Colonic mucosa (tissue), 4 donors: ENCODE measurements around the gene CMTM5. TPM values are rescaled to one million over a fixed set of nuclear protein-coding genes. Genes with fewer than 3 reads are reported as not detected.
"Not testable (repeated sequence)": the region's sequence is repeated elsewhere in the genome, so short reads cannot be mapped to it uniquely, and the experiment has no call there.

Source experiments
- DNase-seq: peaks from one replicate; pipeline ENCODE4 v3.0.0-alpha.2; 2020
- H3K27ac ChIP-seq: fragments of 200-600 bp; one replicate; pipeline ENCODE4 v1.8.0; 2021
- H3K27me3 ChIP-seq: fragments of 200-600 bp; one replicate; pipeline ENCODE4 v1.8.0; 2021
- H3K36me3 ChIP-seq: fragments of 200-600 bp; one replicate; pipeline ENCODE4 v1.8.0; 2021
- H3K4me1 ChIP-seq: fragments of 200-600 bp; one replicate; pipeline ENCODE4 v1.8.0; 2021; ENCODE audit warnings: mild to moderate bottlenecking
- H3K4me3 ChIP-seq: fragments of 200-600 bp; one replicate; pipeline ENCODE4 v1.8.0; 2021
- H3K9ac ChIP-seq, 2 donors: one replicate each; pipeline ENCODE4 v1.7.0; 2013; ENCODE audit warnings: control low read depth in 2 of 2, low read depth in 2 of 2, low read length in 2 of 2
- H3K9me3 ChIP-seq: fragments of 200-600 bp; one replicate; pipeline ENCODE4 v1.8.0; 2021
- CTCF ChIP-seq: fragments of 200-600 bp; IDR thresholded peaks from one replicate; pipeline ENCODE4 v1.8.0; 2022; ENCODE audit warnings: antibody characterized with exemption, mild to moderate bottlenecking
- intact Hi-C: fragments of 100-400 bp; cut with DNase I; formaldehyde crosslinking; loops from one replicate; pipeline ENCODE4 v1.14.1; 2022
- total RNA-seq, 2 donors: library from RNA; stranded (reverse); fragmentation: NEBNext Ultra II Directional in 1 of 2; extraction: Animal tissue kit (Norgen Biotek cat#: 25700) in 1 of 2; gene quantifications; one replicate each; pipeline ENCODE4 v1.2.1, GENCODE V29; 2021
- donor health status: healthy.
- donor health status: DM: no; HTN: no; CAD: no.
- donor health status: DM: no; HTN: no; CAD: no.

Gene CMTM5
- total RNA-seq, 2 donors from 2014 or later: 0.40 to 0.66 TPM

GRCh38 chr14:23385244-23385641 lies 8.4 kb downstream of the CMTM5 start:
- Histone ChIP-seq H3K4me1 (no peaks in the 10 kb centered on the region), H3K27me3 (no peaks in the 10 kb centered on the region), H3K9ac (no peak overlapping the region), H3K9me3 (no peaks in the 10 kb centered on the region), H3K36me3 (no peaks in the 10 kb centered on the region), H3K27ac (no peak overlapping the region), H3K4me3 (no peak overlapping the region)
- DNase-seq: no peak
- intact Hi-C loops: no loop called here
- TF ChIP-seq CTCF: no peak

GRCh38 chr14:23385642-23386265 lies 8.9 kb downstream of the CMTM5 start:
- no peak overlapping the region for H3K27ac ChIP-seq
- no peak overlapping the region for H3K9ac ChIP-seq
- no peaks in the 10 kb centered on the region for H3K4me1 ChIP-seq
- no peak for TF ChIP-seq CTCF
- no peaks in the 10 kb centered on the region for H3K9me3 ChIP-seq
- H3K36me3 ChIP-seq: no peaks in the 10 kb centered on the region
- no peaks in the 10 kb centered on the region for H3K27me3 ChIP-seq
- intact Hi-C loops: no loop called here
- no peak for DNase-seq
- H3K4me3 ChIP-seq: no peak overlapping the region

GRCh38 chr14:23386266-23386657 lies 9.4 kb downstream of the CMTM5 start:
- H3K27ac ChIP-seq, DNase-seq, H3K36me3 ChIP-seq, H3K4me1 ChIP-seq, H3K4me3 ChIP-seq, H3K9me3 ChIP-seq, H3K9ac ChIP-seq, H3K27me3 ChIP-seq, intact Hi-C loops: not testable (repeated sequence)

- intact Hi-C loops: no loop called here
Measured at GRCh38 chr14:23386999-23387398, 10.2 kb downstream of the CMTM5 start.

GRCh38 chr14:23387916-23388882 lies 11.4 kb downstream of the CMTM5 start:
- H3K36me3 ChIP-seq: no peaks in the 10 kb centered on the region
- no peaks in the 10 kb centered on the region for H3K4me1 ChIP-seq
- no peaks in the 10 kb centered on the region for H3K27me3 ChIP-seq
- H3K9ac ChIP-seq: no peak overlapping the region
- no peak overlapping the region for H3K27ac ChIP-seq
- no peak overlapping the region for H3K4me3 ChIP-seq
- no peak for TF ChIP-seq CTCF
- intact Hi-C loops: no loop called here
- no peaks in the 10 kb centered on the region for H3K9me3 ChIP-seq
- no peak for DNase-seq

More at GRCh38 chr14:23386999-23387398, 10.2 kb downstream of the CMTM5 start:
- H3K4me3 ChIP-seq: no peak overlapping the region
- H3K9ac ChIP-seq: no peak overlapping the region
- no peaks in the 10 kb centered on the region for H3K27me3 ChIP-seq
- H3K27ac ChIP-seq: no peak overlapping the region
- no peaks in the 10 kb centered on the region for H3K4me1 ChIP-seq
- H3K9me3 ChIP-seq: no peaks in the 10 kb centered on the region
- DNase-seq: no peak
- no peak for TF ChIP-seq CTCF
- no peaks in the 10 kb centered on the region for H3K36me3 ChIP-seq

GRCh38 chr14:23388996-23389395 lies 12.2 kb downstream of the CMTM5 start:
- Histone ChIP-seq H3K4me1 (no peaks in the 10 kb centered on the region), H3K9me3 (no peaks in the 10 kb centered on the region), H3K27ac (no peak overlapping the region), H3K9ac (no peak overlapping the region), H3K36me3 (no peaks in the 10 kb centered on the region), H3K4me3 (no peak overlapping the region), H3K27me3 (no peaks in the 10 kb centered on the region)
- DNase-seq: no peak
- intact Hi-C loops: no loop called here
- TF ChIP-seq CTCF: no peak
